ENCODE measurements around the gene STRIT1. TPM values are rescaled to one million over a fixed set of nuclear protein-coding genes. Genes with fewer than 3 reads are reported as not detected.
"Not testable (repeated sequence)": the region's sequence is repeated elsewhere in the genome, so short reads cannot be mapped to it uniquely, and the experiment has no call there.

STRIT1 gene
- total RNA-seq, 4 donors from 2014 or later, result not detected

DNA sequence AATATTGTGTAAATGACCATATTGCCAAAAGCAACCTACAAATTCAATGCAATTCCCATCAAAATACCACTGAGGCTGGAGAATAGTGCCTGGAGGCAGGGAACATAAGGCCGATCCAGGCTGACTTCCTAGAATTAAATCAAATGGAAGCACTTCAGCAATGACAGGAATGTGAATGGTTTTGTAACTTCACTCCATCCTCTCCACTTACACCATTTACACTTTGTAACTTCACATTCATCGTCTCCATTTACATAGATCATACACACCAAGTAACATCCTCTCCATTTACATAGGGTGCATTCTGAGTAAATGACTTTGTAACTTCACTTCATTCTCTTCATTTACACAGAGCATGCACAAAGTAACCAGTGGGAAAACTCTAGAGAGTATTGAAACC lies 11.6 kb downstream of the STRIT1 start:
- no peaks in the 10 kb centered on the region for H3K27me3 ChIP-seq
- DNase-seq, result no peak
- 83 to 95% methylated on average over 2 of the region's 2 CpGs for WGBS, 2 donors
- H3K4me3 ChIP-seq, result no peak overlapping the region
- no peaks in the 10 kb centered on the region for H3K36me3 ChIP-seq
- H3K9me3 ChIP-seq, result no peaks in the 10 kb centered on the region
- intact Hi-C loops (cut with DNase I), result no loop called here
- H3K4me1 ChIP-seq, result no peaks in the 10 kb centered on the region
- TF ChIP-seq POLR2A (IDR thresholded peaks at IDR 0.05) (no peak), CTCF (IDR thresholded peaks at IDR 0.05) (no peak)
- H3K27ac ChIP-seq, result no peak overlapping the region

- H3K9me3 ChIP-seq; H3K27me3 ChIP-seq; H3K36me3 ChIP-seq; intact Hi-C loops (cut with DNase I); H3K4me1 ChIP-seq; H3K4me3 ChIP-seq; H3K27ac ChIP-seq; DNase-seq: not testable (repeated sequence)
- WGBS, 2 donors, result 85 to 87% methylated on average over 6 of the region's 6 CpGs
These were observed 17.4 kb downstream of the STRIT1 start for GRCh38 chr3:155276089-155276488.

- DNase-seq; H3K4me3 ChIP-seq; H3K27me3 ChIP-seq; H3K36me3 ChIP-seq; H3K9me3 ChIP-seq; H3K4me1 ChIP-seq; H3K27ac ChIP-seq; intact Hi-C loops (cut with DNase I): not testable (repeated sequence)
- 76 to 86% methylated on average over 6 of the region's 6 CpGs for WGBS, 2 donors
These were observed 18.2 kb downstream of the STRIT1 start for GRCh38 chr3:155275159-155275754.

- H3K27me3 ChIP-seq; intact Hi-C loops (cut with DNase I); DNase-seq; H3K36me3 ChIP-seq; H3K27ac ChIP-seq; H3K9me3 ChIP-seq; H3K4me3 ChIP-seq: not testable (repeated sequence)
- WGBS, 2 donors, result 83% methylated on average over 4 of the region's 4 CpGs
- peaks cover 0 to 10% (median 0%) of the 10 kb centered on the region in 3 donors for H3K4me1 ChIP-seq
These were observed 19.0 kb downstream of the STRIT1 start for GRCh38 chr3:155274435-155274834.

- no peaks in the 10 kb centered on the region for H3K36me3 ChIP-seq
- H3K4me3 ChIP-seq, result no peak overlapping the region
- no peaks in the 10 kb centered on the region for H3K9me3 ChIP-seq
- H3K27ac ChIP-seq, result no peak overlapping the region
- TF ChIP-seq POLR2A (IDR thresholded peaks at IDR 0.05), result no peak
- no peak for TF ChIP-seq CTCF (IDR thresholded peaks at IDR 0.05)
- peaks cover 0 to 10% (median 0%) of the 10 kb centered on the region in 3 donors for H3K4me1 ChIP-seq
- 33% methylated on average over 1 of the region's 1 CpG; no CpG with 5 or more reads in 1 of the 2 donors for WGBS, 2 donors
- intact Hi-C loops (cut with DNase I), result no loop called here
- H3K27me3 ChIP-seq, result no peaks in the 10 kb centered on the region
- no peak for DNase-seq
These were observed 22.2 kb downstream of the STRIT1 start for GRCh38 chr3:155271343-155271613.

DNA sequence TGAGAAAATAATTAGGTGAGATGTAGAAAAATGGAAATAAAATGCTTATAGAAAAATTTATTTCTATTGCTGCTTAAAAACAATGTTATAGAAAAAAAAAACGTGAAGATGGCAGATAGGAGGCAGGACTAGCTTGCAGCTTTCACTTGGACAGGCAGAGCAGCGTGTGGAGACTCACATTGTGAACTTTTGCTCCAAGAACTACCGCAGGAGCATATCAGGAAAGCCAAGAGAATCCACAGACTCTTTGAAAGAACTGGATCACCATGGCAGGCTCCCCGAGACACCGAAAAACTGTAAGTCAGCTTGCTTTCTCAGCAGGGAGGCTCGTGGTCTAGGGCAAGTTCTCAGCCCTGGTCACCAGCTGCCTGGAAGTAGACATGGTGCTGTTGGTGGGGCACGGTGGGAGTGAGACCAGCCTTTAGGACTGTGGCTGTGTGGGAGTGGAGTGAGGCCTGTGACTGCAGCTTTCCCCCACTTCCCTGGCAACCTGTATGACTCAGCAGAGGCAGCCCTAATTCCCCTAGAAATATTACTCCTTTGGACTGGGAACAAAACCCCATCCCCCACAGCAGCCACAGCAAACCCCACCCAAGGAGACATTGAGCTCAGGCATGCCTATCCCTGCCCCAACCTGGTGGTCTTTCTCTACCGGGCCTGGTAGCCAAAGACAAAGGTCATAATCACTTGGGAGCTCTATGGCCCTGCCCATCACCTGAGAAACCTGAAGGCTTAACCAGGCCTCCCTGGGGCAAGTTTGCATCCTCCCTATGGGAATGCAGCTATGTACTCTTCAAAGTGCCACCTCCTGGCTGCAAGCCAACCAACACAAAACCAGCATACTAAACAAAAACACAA lies 22.8 kb downstream of the STRIT1 start:
- Histone ChIP-seq H3K4me3 (no peak overlapping the region), H3K27ac (no peak overlapping the region), H3K27me3 (no peaks in the 10 kb centered on the region), H3K9me3 (no peaks in the 10 kb centered on the region), H3K4me1 (peaks cover 0 to 10% (median 0%) of the 10 kb centered on the region in 3 donors), H3K36me3 (no peaks in the 10 kb centered on the region)
- 57% methylated on average over 5 of the region's 8 CpGs for WGBS, 2 donors
- TF ChIP-seq CTCF (IDR thresholded peaks at IDR 0.05) (no peak), POLR2A (IDR thresholded peaks at IDR 0.05) (no peak)
- intact Hi-C loops (cut with DNase I), result no loop called here
- no peak for DNase-seq

All from esophagus squamous epithelium (tissue), 5 donors.